KG1 (cell line): Measurements from ENCODE around the gene AJAP1.

Source experiments
- DNase-seq: peaks from one replicate; lab custom pipeline; 2025; lab: John Stamatoyannopoulos, UW

AJAP1 gene

DNA sequence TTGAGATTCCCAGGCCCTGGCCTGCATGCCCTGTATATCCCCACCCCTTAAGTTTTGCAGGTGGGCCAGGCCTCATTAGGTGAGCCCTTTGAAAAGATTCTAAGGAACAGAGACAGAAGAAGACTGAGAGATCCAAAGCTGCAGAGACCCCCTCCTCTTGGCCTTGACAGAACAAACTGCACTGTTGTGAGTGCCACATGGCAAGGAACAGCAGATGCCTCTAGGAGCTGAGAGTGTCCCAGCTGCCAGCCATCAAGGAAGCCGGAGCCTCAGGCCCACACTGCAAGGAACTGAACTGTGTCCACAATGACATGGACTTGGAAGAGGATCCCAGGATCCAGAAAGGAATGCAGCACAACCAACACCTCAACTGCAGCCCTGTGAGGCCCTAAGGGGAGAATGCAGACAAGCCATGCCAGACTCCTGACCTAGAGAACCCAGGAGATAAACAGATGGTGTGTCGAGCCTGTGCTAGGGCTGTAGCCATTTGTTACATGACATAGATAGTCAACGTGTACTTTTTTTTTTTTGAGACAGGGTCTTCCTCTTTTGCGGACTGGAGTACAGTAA, 182.7 kb downstream of the AJAP1 start:
- DNase-seq = no peak

DNA sequence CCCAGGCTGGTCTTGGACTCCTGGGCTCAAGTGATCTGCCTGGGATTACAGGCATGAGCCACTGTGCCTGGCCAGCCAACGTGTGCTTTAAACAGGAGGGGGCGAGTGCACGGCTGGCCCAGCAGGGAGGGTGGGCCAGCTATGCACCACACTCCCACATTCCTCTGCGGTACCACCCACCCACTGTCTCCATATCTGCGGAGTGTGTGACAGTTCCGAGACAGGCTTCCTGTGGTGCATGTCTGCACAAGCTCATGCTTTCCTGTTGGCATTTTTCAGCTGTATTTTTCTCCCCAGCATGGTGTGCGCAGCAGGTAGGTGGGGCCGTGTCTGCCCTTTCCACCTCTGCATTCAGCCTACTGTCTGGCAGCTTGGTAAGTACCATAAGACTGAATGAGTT, 183.3 kb downstream of the AJAP1 start:
- no peak for DNase-seq

DNA sequence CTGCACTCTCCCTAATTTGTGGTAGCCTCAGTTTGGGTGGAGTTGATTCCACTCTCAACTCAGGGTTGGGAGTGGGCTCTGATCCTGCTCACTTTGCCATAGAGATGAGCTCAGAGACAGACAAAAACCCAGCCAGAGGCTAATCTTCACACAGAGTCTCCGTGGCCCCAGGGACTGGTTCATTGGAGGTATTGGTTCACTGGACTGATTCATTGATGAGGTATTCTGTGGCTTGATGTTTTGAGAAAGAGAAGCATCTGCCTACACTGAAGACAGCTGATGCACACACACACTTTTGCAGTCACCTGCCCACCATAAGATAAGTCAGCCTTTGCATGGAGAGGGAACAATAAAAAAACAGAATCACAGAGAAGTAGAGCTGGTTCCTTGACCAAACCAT, 183.8 kb downstream of the AJAP1 start:
- no peak for DNase-seq
